Fibroblast of the aortic adventitia (primary cell): ENCODE measurements around the gene SAPCD2. TPM values are rescaled to one million over a fixed set of nuclear protein-coding genes. Genes with fewer than 3 reads are reported as not detected.
A peak's percentile ranks its signal among the peaks of the same experiment; 100 is the strongest.

Source experiments
- DNase-seq: peaks from one replicate; pipeline ENCODE4 v3.0.0-alpha.2; 2010; ENCODE audit warnings: low read depth
- H3K4me3 ChIP-seq: 2 replicates; pipeline ENCODE4 v1.5.1; 2011; ENCODE audit warnings: low read depth, mild to moderate bottlenecking, control low read depth, low read length, moderate library complexity
- CTCF ChIP-seq: IDR thresholded peaks from 2 replicates; pipeline ENCODE4 v1.5.1; 2011; ENCODE audit warnings: mild to moderate bottlenecking, low read length, control low read depth, inconsistent platforms; ENCODE audit not compliant: insufficient read depth
- total RNA-seq: library from RNA; depleted of rRNA; stranded (reverse); fragments of >200 nt; gene quantifications from 2 replicates; pipeline ENCODE4 v1.2.3, GENCODE V29; 2012; ENCODE audit warnings: low replicate concordance

Gene SAPCD2
- total RNA-seq, 1 donor: 1.5 TPM

GRCh38 chr9:137032858-137033257 lies 37.5 kb downstream of the SAPCD2 start:
- TF ChIP-seq CTCF: no peak
- DNase-seq: no peak
- H3K4me3 ChIP-seq: no peak overlapping the region

- no peak within 1 kb of the TSS for H3K4me3 ChIP-seq
- no peak for DNase-seq
- no peak for TF ChIP-seq CTCF
Measured at GRCh38 chr9:137031904-137032640, 38.3 kb downstream of the SAPCD2 start, which contains the start of gene FUT7. Gene FUT7 (minus strand): TSS chr9:137032088. CDS start chr9:137031991, 97 bp downstream.

DNA sequence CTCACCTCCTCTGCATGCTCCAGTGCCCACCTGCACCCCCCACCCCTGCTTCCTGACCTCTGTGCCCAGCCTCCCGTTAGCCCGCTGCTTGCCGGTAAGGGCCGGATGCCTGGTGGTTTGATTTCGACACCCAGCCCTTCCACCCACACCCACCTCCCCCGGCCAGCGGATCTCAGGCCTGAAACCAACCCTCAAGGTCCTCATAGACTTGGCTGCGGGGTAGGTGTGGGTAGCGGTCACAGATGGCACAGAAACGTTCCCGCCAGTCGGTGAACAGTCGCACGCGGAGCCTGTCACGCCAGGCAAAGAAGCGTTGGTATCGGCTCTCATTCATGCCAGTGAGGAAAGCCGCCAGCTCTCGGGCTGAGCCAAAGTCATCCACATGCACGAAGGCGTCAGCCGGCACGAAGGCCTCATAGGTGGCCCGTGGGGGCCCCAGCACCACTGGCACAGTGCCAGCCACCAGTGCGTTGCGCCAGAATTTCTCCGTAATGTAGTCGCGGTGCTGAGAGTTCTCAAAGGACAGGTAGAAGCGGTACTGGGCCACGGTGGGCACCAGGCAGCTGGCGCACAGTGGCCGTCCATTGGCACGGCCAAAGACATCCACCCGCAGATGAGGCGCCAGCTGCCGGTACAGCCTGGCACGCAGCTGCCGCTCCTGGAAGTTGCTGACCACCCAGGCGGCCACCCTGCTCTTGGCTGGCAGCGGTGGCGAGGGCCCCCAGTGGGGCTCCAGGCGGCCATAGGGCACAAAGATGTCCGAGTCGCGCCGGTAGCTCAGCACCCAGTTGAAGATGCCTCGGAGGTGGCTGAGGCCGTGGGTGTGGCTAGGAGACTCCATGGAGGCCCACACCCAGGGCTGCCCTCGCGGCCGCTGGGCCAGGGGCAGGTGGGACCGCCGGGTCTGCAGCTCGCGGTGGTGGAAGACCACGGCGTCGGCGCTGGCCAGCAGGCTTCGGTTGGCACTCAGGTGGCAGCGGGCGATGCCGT lies 39.5 kb downstream of the SAPCD2 start:
- no peak for TF ChIP-seq CTCF
- no peak for DNase-seq
- no peak overlapping the region for H3K4me3 ChIP-seq

DNA sequence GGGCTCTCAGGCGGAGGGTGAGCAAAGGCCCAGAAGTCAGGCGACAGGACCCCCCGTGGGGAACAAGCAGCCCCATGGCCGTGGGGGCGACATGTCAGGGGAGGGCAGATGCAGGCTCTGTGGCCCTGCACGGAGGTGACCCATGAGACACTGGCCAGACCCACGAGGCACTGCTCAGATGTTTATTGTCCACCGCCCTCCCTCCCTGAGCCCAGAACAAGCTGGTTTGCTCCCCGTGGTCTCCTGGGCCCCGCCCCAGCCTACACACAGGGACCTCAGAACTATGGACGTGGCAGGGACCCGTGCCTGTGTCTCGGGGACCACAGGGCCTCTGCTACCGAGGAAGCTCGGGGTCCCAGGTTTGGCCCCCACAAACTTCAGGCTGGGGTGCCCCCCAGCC lies 40.4 kb downstream of the SAPCD2 start:
- TF ChIP-seq CTCF: no peak

DNA sequence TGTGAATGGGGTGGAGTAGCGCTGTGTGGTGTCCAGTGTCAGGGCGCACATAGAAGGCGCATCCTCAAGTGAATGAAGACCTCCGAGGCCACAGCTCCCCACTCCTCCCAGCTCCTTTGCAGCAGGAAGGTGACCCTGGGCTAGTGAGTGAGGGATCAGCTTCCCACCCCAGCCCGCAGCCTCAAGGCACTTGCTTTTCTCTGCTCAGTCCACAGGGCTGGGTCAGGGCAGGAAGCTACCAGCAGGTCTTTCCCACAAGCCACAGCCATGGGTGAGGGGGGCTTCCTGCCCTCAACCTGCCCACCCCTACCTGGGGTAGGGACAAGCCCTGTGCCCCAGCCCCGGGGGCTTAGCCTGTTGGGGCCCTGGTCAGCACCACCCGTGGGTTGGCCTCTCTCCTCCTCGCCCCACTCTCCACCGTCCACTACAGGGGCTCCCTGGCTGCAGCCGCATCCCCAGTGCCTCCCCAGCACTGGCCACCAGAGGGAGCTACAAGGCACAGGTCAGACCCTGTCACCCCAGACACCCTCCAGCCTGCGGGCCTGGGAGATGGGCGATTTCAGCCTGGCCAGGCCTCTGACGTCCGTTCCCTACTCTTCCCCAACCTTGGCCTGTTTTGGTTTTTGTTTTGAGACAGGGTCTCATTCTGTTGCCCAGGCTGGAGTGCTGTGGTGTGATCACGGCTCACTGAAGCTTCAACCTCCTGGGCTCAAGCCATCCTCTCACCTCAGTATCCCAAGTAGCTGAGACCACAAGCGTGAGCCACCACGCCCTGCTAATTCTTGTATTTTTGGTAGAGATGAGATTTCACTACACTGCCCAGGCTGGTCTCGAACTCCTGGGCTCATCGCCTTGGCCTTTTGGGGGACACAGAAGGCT lies 41.1 kb downstream of the SAPCD2 start:
- peak; percentile 59 for DNase-seq
- no peak overlapping the region for H3K4me3 ChIP-seq
- peak; percentile 94 for TF ChIP-seq CTCF

More for the DNA sequence above, 40.4 kb downstream of the SAPCD2 start:
- DNase-seq: no peak
- H3K4me3 ChIP-seq: no peak overlapping the region
